OCI-LY1 (cell line): ENCODE data around the gene QKI.

ENCODE experiments used
- CTCF ChIP-seq: fragments of 200-600 bp; sonication (generic), shearing (Covaris generic); IDR thresholded peaks from 2 replicates; pipeline ENCODE4 v1.5.1; 2017; ENCODE audit warnings: mild to moderate bottlenecking, antibody characterized with exemption, low read length, moderate library complexity, mixed read lengths
- EZH2 ChIP-seq: fragments of 200-600 bp; sonication (generic), shearing (Covaris generic); IDR thresholded peaks from 2 replicates; pipeline ENCODE4 v1.8.0; 2017; ENCODE audit warnings: borderline replicate concordance, mixed run types, mild to moderate bottlenecking, antibody characterized with exemption, low read length, moderate library complexity, mixed read lengths

DNA sequence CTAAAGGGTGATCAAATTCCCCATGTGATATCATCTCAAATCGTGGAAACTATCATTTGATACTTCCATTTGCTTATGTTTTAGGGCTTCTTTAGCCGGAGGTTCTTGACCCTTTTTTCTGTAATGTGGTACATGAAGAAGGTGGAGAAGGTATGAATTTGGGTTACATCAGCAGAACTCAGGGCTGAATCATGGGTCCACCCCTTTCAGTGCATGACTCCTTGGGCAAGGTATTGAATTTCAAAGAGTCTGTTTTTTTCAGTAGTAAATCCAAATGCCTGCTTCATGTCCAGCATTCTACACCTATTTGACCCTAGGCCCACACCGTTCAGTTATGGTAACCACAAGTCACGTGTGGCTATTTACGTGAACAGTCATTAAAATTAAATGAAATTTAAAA is 30.6 kb upstream of the QKI start:
- no peak for TF ChIP-seq CTCF
- no peak for TF ChIP-seq EZH2
